KMS-11 (cell line): ENCODE results near the gene GGACT.

ENCODE experiments used
- H2AFZ ChIP-seq: fragments of 200-600 bp; sonication (generic); 2 replicates; pipeline ENCODE4 v1.6.1; 2016; ENCODE audit warnings: antibody characterized with exemption, mixed run types, low read depth
- H3K27ac ChIP-seq: fragments of 200-600 bp; sonication (generic); 2 replicates; pipeline ENCODE4 v1.6.1; 2016; ENCODE audit warnings: mild to moderate bottlenecking, mixed run types
- H3K27me3 ChIP-seq: fragments of 200-600 bp; sonication (generic); 2 replicates; pipeline ENCODE4 v1.6.1; 2017; ENCODE audit warnings: mild to moderate bottlenecking, low read depth, mixed run types, moderate library complexity; ENCODE audit not compliant: insufficient read depth
- H3K36me3 ChIP-seq: fragments of 200-600 bp; sonication (generic); 2 replicates; pipeline ENCODE4 v1.6.1; 2017; ENCODE audit warnings: mild to moderate bottlenecking, mixed run types; ENCODE audit not compliant: insufficient read depth
- H3K4me1 ChIP-seq: fragments of 200-600 bp; sonication (generic); 2 replicates; pipeline ENCODE4 v1.6.1; 2016; ENCODE audit warnings: mild to moderate bottlenecking, low read depth, mixed run types; ENCODE audit not compliant: poor library complexity, severe bottlenecking
- H3K4me2 ChIP-seq: fragments of 200-600 bp; sonication (generic); 2 replicates; pipeline ENCODE4 v1.7.0; 2016; ENCODE audit warnings: mild to moderate bottlenecking, mixed run types
- H3K4me3 ChIP-seq: fragments of 200-600 bp; sonication (generic); IDR thresholded peaks from 2 replicates; pipeline ENCODE4 v1.6.1; 2017; ENCODE audit warnings: low read depth, low read length, mixed read lengths; ENCODE audit not compliant: insufficient read depth
- H3K79me2 ChIP-seq: fragments of 200-600 bp; sonication (generic); 2 replicates; pipeline ENCODE4 v1.6.1; 2016; ENCODE audit warnings: low read depth, mixed run types; ENCODE audit not compliant: insufficient read depth
- H3K9ac ChIP-seq: fragments of 200-600 bp; sonication (generic); 2 replicates; pipeline ENCODE4 v1.6.1; 2016; ENCODE audit warnings: mild to moderate bottlenecking, mixed run types
- H4K20me1 ChIP-seq: fragments of 200-600 bp; sonication (generic); 2 replicates; pipeline ENCODE4 v1.6.1; 2016; ENCODE audit warnings: mild to moderate bottlenecking, mixed run types; ENCODE audit not compliant: insufficient read depth
- CTCF ChIP-seq: fragments of 200-600 bp; sonication (generic); conservative IDR thresholded peaks from 2 replicates; pipeline ENCODE4 v1.6.1; 2017; ENCODE audit warnings: low read depth, mild to moderate bottlenecking, antibody characterized with exemption, low read length, moderate library complexity, mixed read lengths

GGACT gene

GRCh38 chr13:100491164-100491842, 97.3 kb downstream of the GGACT start:
- Histone ChIP-seq H3K27ac (peak overlapping the region; percentile 48; the same call in 1 of the 2 replicates), H3K27me3 (no peaks in the 10 kb centered on the region), H3K79me2 (no peaks in the 10 kb centered on the region), H3K36me3 (no peaks in the 10 kb centered on the region), H3K4me2 (peak overlapping the region; percentile 48), H3K4me3 (no peak overlapping the region), H2AFZ (no peak overlapping the region), H4K20me1 (no peaks in the 10 kb centered on the region), H3K4me1 (peaks cover 40% of the 10 kb centered on the region), H3K9ac (no peak overlapping the region)
- no peak for TF ChIP-seq CTCF

- peaks cover 34% of the 10 kb centered on the region for H3K4me1 ChIP-seq
- TF ChIP-seq CTCF: no peak
- no peaks in the 10 kb centered on the region for H4K20me1 ChIP-seq
- H3K79me2 ChIP-seq: no peaks in the 10 kb centered on the region
- no peak overlapping the region for H3K4me3 ChIP-seq
- peak overlapping the region; percentile 30; the same call in 1 of the 2 replicates for H2AFZ ChIP-seq
- no peaks in the 10 kb centered on the region for H3K27me3 ChIP-seq
- peak overlapping the region; percentile 48; the same call in 1 of the 2 replicates for H3K27ac ChIP-seq
- H3K4me2 ChIP-seq: peak overlapping the region; percentile 48
- no peak overlapping the region for H3K9ac ChIP-seq
- no peaks in the 10 kb centered on the region for H3K36me3 ChIP-seq
Observed at GRCh38 chr13:100490692-100491091, 97.9 kb downstream of the GGACT start.

GRCh38 chr13:100485265-100485664, 103.3 kb downstream of the GGACT start:
- Histone ChIP-seq H3K4me3 (no peak overlapping the region), H3K9ac (no peak overlapping the region), H3K36me3 (no peaks in the 10 kb centered on the region), H3K4me1 (peaks cover 18% of the 10 kb centered on the region), H3K79me2 (no peaks in the 10 kb centered on the region), H3K27ac (no peak overlapping the region), H3K27me3 (no peaks in the 10 kb centered on the region), H2AFZ (no peak overlapping the region), H4K20me1 (no peaks in the 10 kb centered on the region), H3K4me2 (no peak overlapping the region)
- no peak for TF ChIP-seq CTCF

GRCh38 chr13:100484702-100485101, 103.9 kb downstream of the GGACT start:
- no peak for TF ChIP-seq CTCF

More at GRCh38 chr13:100484702-100485101, 103.9 kb downstream of the GGACT start:
- Histone ChIP-seq H3K27ac (no peak overlapping the region), H3K9ac (no peak overlapping the region), H3K36me3 (no peaks in the 10 kb centered on the region), H2AFZ (no peak overlapping the region), H3K79me2 (no peaks in the 10 kb centered on the region), H4K20me1 (no peaks in the 10 kb centered on the region), H3K4me2 (no peak overlapping the region), H3K27me3 (no peaks in the 10 kb centered on the region), H3K4me1 (peaks cover 12% of the 10 kb centered on the region), H3K4me3 (no peak overlapping the region)
